ENCODE results near the gene ADH7.

- TF ChIP-seq POLR2A (IDR thresholded peaks at IDR 0.05) (no peak), CTCF (IDR thresholded peaks at IDR 0.05) (peak; percentile 92 to 99 (median 95)), POLR2AphosphoS5 (IDR thresholded peaks at IDR 0.05) (peak; percentile 45), EP300 (IDR thresholded peaks at IDR 0.05) (no peak)
Measured at GRCh38 chr4:99405433-99406115, 29.6 kb downstream of the ADH7 start.

All from gastroesophageal sphincter (tissue), 3 donors.